Uterus (tissue), 2 donors: ENCODE results near the gene WDR27.

ENCODE experiments used
- POLR2A ChIP-seq, 2 donors: fragments of 450-650 bp; IDR thresholded peaks; one replicate each; pipeline ENCODE4 v1.6.1; 2016; ENCODE audit warnings: antibody characterized with exemption in 2 of 2, mild to moderate bottlenecking in 1 of 2, moderate library complexity in 1 of 2
- TF ChIP-seq, protein P1 (sequence below), 4 experiments: fragments of 200-600 bp in 2 of 4; fragments of 450-650 bp in 2 of 4; sonication (generic) in 2 of 4; IDR thresholded peaks; one replicate each; pipeline ENCODE4 v1.5.1; 2016 to 2019; ENCODE audit warnings: antibody characterized with exemption in 4 of 4, mild to moderate bottlenecking in 2 of 4, moderate library complexity in 1 of 4

DNA sequence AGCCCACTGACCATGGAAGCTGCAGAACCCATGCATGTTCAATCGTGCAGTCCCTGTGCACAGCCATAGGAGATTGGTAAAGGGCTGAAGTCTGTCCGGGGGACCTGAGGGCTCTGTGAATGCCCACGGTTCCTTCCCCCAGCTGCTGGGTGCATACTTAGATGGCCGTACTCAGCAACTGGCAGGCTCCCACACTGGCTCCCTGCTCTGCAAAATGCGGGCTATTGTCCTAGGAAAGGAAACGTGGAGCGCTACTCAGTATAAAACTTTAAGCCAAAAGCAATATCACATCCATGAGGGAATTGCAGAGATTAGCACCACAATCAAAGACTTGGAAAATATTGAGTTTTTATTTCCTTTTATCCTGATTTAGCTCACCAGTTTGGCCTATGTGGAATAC, 202.0 kb downstream of the WDR27 start:
- TF ChIP-seq, protein P1, sequence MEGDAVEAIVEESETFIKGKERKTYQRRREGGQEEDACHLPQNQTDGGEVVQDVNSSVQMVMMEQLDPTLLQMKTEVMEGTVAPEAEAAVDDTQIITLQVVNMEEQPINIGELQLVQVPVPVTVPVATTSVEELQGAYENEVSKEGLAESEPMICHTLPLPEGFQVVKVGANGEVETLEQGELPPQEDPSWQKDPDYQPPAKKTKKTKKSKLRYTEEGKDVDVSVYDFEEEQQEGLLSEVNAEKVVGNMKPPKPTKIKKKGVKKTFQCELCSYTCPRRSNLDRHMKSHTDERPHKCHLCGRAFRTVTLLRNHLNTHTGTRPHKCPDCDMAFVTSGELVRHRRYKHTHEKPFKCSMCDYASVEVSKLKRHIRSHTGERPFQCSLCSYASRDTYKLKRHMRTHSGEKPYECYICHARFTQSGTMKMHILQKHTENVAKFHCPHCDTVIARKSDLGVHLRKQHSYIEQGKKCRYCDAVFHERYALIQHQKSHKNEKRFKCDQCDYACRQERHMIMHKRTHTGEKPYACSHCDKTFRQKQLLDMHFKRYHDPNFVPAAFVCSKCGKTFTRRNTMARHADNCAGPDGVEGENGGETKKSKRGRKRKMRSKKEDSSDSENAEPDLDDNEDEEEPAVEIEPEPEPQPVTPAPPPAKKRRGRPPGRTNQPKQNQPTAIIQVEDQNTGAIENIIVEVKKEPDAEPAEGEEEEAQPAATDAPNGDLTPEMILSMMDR (IDR thresholded peaks at IDR 0.05), result no peak
- no peak for TF ChIP-seq POLR2A (IDR thresholded peaks at IDR 0.05)
